Measurements from ENCODE around the gene RIF1.
"Not testable (repeated sequence)": the region's sequence is repeated elsewhere in the genome, so short reads cannot be mapped to it uniquely, and the experiment has no call there.

Gene RIF1

DNA sequence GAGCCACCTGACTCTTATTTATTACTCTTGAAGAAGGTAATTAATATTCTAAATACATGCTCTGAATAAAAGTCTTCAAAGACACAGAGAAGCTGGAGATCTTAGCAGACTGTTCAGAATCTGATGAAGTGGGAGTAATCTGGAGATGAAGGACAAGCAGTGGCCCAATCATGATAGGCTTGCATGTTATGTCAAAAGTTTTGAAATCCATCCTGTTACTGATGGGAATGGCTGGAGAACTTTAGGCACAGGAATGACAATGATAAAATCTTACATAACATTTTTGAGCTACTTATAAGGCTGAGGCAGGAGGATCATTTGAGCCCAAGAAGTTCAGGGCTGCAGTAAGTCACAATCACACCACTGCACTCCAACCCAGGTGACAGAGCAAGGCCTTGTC is 2.4 kb upstream of the RIF1 start:
- DNase-seq = no peak
- Histone ChIP-seq H3K27ac (no peak overlapping the region), H3K4me1 (peaks cover 0 to 15% (median 4%) of the 10 kb centered on the region in 4 donors), H3K27me3 (no peaks in the 10 kb centered on the region), H3K9me3 (no peaks in the 10 kb centered on the region), H3K4me3 (no peak overlapping the region), H3K36me3 (no peaks in the 10 kb centered on the region)
- TF ChIP-seq, protein P1, sequence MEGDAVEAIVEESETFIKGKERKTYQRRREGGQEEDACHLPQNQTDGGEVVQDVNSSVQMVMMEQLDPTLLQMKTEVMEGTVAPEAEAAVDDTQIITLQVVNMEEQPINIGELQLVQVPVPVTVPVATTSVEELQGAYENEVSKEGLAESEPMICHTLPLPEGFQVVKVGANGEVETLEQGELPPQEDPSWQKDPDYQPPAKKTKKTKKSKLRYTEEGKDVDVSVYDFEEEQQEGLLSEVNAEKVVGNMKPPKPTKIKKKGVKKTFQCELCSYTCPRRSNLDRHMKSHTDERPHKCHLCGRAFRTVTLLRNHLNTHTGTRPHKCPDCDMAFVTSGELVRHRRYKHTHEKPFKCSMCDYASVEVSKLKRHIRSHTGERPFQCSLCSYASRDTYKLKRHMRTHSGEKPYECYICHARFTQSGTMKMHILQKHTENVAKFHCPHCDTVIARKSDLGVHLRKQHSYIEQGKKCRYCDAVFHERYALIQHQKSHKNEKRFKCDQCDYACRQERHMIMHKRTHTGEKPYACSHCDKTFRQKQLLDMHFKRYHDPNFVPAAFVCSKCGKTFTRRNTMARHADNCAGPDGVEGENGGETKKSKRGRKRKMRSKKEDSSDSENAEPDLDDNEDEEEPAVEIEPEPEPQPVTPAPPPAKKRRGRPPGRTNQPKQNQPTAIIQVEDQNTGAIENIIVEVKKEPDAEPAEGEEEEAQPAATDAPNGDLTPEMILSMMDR (IDR thresholded peaks at IDR 0.05) = no peak
- intact Hi-C loops (cut with DNase I; ENCODE audit: low total_unique reads) = no loop called here

GRCh38 chr2:151408788-151409600 is 708 bp upstream of the RIF1 start:
- intact Hi-C loops (cut with DNase I; ENCODE audit: low total_unique reads) = no loop called here
- DNase-seq = no peak
- H3K27me3 ChIP-seq = no peaks in the 10 kb centered on the region
- H3K27ac ChIP-seq = peak overlapping the region; percentile 87 to 97
- peaks cover 3 to 12% (median 8%) of the 10 kb centered on the region in 3 donors for H3K36me3 ChIP-seq
- H3K4me1 ChIP-seq = peaks cover 0 to 20% (median 4%) of the 10 kb centered on the region in 4 donors
- TF ChIP-seq, protein P1 (IDR thresholded peaks at IDR 0.05) = no peak
- no peaks in the 10 kb centered on the region for H3K9me3 ChIP-seq
- peak overlapping the region; percentile 88 to 95 for H3K4me3 ChIP-seq

GRCh38 chr2:151410485-151410834 is 758 bp downstream of the RIF1 start:
- Histone ChIP-seq H3K27ac (peak overlapping the region; percentile 87 to 97), H3K9me3 (no peaks in the 10 kb centered on the region), H3K4me3 (peak overlapping the region; percentile 88 to 95), H3K27me3 (no peaks in the 10 kb centered on the region), H3K4me1 (peaks cover 0 to 20% (median 4%) of the 10 kb centered on the region in 4 donors), H3K36me3 (peaks cover 6 to 25% (median 16%) of the 10 kb centered on the region in 3 donors)
- TF ChIP-seq, protein P1 (IDR thresholded peaks at IDR 0.05) = no peak
- DNase-seq = peak in 1 of 2 donors; percentile 28
- intact Hi-C loops (cut with DNase I; ENCODE audit: low total_unique reads) = loop anchor here (10.0 kb wide), 1 partner anchor 146 kb away; the partner anchor contains the start of gene RBM43

DNA sequence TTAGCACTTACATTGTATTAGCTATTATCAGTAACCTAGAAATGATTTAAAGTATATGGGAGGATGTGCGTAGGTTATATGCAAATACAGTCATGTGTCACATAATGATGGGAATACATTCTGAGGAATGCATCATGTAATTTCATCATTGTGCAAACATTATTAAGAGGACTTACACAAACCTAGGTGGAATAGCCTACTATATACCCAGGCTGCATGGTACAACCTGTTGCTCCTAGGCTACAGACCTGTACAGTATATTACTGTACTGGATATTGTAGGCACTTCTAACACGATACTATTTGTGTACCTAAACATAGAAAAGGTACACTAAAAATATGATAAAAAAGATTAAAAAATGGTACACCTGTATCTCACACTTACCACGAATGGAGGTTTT is 7.9 kb downstream of the RIF1 start:
- intact Hi-C loops (cut with DNase I; ENCODE audit: low total_unique reads) = loop anchor here (10.0 kb wide), 1 partner anchor 153 kb away; the partner anchor contains the start of gene RBM43
- Histone ChIP-seq H3K27me3 (no peaks in the 10 kb centered on the region), H3K9me3 (no peaks in the 10 kb centered on the region), H3K36me3 (peaks cover 44 to 84% (median 68%) of the 10 kb centered on the region in 3 donors), H3K4me3 (no peak overlapping the region), H3K27ac (no peak overlapping the region), H3K4me1 (peaks cover 0 to 2% (median 0%) of the 10 kb centered on the region in 4 donors)
- TF ChIP-seq, protein P1 (IDR thresholded peaks at IDR 0.05) = no peak
- DNase-seq = no peak

GRCh38 chr2:151421681-151422080 is 12.0 kb downstream of the RIF1 start:
- DNase-seq; H3K9me3 ChIP-seq; intact Hi-C loops (cut with DNase I; ENCODE audit: low total_unique reads); H3K27ac ChIP-seq; H3K4me1 ChIP-seq; H3K27me3 ChIP-seq; H3K4me3 ChIP-seq: not testable (repeated sequence)
- H3K36me3 ChIP-seq = peaks cover 47 to 67% (median 64%) of the 10 kb centered on the region in 3 donors

- H3K4me1 ChIP-seq = no peaks in the 10 kb centered on the region
- H3K27ac ChIP-seq = no peak overlapping the region
- peaks cover 52 to 64% (median 53%) of the 10 kb centered on the region in 3 donors for H3K36me3 ChIP-seq
- no peak for DNase-seq
- H3K9me3 ChIP-seq = no peaks in the 10 kb centered on the region
- H3K4me3 ChIP-seq = no peak overlapping the region
- TF ChIP-seq, protein P1 (IDR thresholded peaks at IDR 0.05) = no peak
- intact Hi-C loops (cut with DNase I; ENCODE audit: low total_unique reads) = no loop called here
- no peaks in the 10 kb centered on the region for H3K27me3 ChIP-seq
Measured at GRCh38 chr2:151422917-151423439, 13.3 kb downstream of the RIF1 start.

Data from tibial artery (tissue), 4 donors.